Fibroblast of the conjunctiva (primary cell): ENCODE data around the gene VAV3.

ENCODE experiments used
- DNase-seq: peaks from one replicate; pipeline ENCODE4 v3.0.0-alpha.2; 2010; ENCODE audit warnings: low read depth

The VAV3 gene

DNA sequence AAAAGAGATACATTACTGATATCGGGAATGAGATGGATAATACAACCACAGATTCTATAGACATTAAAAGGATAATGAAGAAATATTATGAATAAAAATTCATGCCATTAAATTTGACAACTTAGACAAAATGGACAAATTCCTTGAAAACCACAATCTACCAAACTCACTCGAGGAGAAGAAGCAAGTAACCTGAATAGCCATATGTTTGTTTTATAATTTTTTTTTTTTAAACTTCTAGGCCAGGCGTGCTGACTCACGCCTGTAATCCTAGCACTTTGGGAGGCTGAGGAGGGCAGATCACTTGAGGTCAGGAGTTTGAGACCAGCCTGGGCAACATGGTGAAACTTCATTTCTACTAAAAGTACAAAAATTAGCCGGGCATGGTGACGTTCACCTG is 327.9 kb downstream of the VAV3 start:
- DNase-seq = no peak

DNA sequence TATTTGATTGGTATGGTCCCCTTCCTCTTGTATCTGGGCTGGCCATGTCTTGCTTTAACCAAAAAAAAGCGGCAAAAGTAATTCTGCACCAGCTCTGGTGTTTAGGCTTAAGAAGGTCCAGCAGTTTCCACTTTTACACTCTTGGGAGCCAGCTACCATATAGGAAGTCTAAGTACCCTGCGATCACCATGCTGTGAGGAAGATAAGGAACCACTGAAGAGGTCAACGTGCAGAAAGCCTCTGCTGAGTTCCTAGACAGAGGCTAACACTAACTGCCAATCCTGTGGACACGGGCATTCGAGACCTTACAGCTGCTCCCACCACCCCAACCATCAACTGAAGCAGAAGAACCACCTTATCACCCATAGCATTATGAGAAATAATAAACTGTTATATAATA is 331.4 kb downstream of the VAV3 start:
- DNase-seq = no peak

DNA sequence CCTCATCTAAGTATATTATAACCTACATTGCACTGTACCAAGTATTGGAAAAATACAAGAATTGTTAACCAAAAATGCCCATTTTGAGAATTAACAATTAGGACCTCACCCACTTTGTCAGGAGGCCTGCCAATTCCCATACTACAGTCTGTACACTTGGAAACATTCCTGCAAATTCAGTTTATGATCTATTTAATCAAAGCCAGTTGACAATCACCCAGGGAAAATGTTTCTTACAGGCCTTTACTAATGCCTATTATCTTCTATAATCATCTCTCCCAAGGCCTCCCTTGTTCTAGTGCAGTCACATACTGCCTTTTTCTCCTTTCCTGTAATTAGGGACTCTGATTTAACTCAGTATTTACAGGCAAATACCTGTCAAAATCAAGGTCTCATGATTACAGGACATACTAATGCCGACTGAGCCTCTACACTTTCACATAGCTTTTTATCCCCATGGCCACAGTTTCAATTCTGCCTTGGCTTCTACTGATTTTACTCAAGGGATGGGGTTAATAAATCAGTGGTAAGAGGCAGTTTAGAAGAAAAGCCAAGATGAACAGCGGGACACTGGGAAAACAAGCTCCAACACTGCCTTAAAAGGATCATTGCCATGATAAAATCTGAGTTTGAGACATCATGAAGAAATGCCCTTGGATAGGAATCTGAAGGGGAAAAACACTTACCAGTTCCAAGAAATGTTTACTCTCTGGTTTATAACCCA is 338.7 kb downstream of the VAV3 start:
- DNase-seq = no peak

DNA sequence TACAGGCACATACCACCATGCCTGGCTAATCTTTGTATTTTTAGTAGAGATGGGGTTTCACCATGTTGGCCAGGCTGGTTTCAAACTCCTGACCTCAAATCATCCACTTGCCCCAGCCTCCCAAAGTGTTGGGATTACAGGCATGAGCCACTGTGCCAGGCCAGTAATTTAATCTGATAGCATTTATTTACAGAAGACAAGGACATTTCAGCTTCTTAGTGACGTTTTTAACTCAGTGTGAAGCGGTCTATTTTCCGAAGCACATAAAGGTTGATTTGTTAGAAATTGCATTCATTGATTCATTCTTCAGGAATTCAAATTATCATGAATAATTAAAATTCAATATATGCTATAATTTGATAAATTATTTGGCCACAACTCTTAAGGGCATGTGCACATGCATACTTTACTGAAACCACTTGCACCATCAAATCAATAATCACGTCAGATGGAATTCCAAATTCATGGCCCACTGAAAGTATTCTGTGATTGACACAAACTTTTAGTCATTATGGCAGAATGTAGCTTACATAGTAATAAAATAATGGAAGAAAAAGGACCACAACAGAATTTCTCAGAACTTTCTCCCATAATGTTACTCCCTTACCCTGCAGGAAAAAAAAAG is 339.5 kb downstream of the VAV3 start:
- no peak for DNase-seq

DNA sequence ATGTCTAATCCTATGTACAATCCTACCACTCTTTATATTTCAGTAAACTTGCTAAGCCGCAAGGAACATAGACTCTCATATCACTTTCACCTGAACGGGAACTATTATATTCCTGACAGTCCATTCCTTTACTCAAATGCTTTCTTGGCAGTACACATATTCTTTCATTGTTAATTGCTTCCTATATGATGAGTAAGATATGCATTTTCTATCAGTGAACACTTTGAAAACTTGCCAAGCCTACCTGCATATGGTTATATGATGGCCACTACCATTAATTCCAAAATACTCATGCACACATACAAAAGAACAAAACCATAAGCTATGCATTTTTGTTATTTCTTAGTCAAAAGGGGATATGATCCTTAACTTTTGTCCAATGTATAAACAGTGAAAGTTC is 341.5 kb downstream of the VAV3 start:
- DNase-seq = no peak

DNA sequence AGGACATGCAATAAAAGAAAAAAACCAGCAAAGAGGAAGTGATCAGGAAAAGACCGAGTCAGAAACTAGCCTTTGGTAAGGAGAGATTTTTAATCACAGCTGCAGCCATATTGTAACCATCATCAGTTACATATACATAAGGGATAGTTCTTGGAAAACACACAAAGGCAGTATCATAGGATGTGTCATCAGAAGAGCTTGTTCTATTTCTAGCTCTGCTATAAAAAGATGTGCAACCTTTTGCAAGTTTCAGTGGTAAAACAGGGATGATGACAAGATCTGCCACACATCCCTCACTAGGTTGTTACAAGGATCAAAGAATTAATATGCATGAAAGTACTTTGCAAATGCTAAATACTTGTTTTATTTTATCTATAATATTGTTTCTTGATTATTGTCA is 342.0 kb downstream of the VAV3 start:
- no peak for DNase-seq

DNA sequence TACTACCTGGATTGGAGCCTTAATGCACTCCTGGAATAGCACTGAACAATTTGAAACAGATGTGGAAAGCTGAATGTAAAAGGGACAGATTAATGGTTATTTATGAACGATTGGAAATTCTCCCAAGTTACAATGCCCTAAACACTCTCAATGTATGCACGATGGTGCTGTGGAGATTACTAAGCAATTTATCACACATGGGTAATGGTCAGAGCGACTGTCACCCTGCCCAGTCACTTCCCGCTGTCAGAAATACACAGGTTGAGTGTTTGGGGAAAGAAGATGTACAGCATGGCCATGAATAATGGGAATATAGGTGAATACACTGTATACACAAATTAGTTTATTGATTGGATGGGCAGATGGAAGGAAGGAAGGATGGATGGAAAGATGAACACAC is 342.4 kb downstream of the VAV3 start:
- no peak for DNase-seq

DNA sequence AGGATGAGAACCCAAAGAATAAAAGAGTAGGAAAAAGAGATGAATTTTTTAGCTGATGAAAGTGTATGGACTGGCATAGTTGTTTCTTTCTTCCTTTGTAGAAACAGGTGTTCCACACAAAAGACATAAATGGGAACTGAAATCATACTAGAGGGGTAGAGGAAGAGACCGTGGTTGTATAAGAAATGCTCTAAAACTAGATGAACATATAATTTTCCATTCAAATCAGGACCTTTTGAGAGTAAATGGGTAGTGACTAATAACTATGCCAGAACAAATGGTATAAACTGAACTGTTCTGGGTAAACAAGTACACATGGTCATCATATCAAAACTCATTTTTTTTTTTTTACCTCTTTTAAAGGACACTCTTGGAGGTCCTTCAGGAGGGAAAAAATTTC is 344.2 kb downstream of the VAV3 start:
- no peak for DNase-seq

DNA sequence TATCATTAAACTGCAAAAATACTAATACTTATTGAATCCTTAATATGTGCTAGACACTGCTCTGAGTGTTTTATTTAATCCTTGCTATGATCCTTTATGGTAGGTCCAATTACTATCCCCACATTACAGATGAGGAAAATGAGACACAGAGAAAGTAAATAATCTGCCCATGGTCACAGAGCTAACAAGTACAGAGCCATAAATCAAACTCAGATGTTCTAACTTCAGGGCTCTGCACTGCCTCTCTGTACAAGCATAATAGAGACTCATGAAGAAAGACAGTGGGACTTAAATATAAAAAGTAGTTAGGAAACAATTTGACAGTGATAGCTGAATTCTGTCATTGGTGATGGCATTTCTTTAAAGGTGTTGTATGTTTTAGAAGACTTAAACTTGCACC is 346.4 kb downstream of the VAV3 start:
- no peak for DNase-seq

DNA sequence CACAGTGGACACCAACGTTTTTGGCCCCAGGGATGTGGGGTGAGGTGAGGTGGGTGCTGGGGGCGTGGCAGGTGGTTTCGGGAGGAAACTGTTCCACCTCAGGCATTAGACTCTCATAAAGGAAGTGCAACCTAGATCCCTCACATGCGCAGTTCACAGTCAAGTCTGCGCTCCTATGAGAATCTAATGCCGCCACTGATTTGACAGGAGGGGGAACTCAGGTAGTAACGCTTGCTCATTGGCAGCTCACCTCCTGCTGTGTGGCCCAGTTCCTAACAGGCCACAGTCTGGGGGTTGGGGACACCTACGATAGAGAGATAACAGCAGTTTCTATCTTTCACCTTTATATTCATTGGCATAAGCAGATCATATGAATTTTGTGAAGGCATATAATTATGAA is 347.1 kb downstream of the VAV3 start:
- DNase-seq = no peak

DNA sequence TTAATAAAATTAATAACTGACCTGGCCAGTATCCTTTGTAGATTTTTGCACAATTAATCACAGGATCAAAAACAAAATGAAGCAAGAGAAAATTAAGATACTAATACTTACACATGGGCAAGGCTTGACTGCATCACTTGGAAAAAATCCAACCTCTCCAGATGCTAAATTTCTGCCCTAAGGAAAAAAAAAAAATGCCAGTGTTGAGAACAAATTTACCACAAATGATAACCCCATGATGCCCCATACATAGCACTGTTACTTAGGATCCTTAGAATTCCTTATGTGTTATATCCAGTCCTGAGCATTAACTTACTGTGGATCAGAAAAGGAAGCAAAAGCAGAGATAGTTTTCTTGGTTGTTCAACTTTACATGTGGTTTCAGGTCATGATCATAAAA is 347.5 kb downstream of the VAV3 start:
- DNase-seq = no peak

DNA sequence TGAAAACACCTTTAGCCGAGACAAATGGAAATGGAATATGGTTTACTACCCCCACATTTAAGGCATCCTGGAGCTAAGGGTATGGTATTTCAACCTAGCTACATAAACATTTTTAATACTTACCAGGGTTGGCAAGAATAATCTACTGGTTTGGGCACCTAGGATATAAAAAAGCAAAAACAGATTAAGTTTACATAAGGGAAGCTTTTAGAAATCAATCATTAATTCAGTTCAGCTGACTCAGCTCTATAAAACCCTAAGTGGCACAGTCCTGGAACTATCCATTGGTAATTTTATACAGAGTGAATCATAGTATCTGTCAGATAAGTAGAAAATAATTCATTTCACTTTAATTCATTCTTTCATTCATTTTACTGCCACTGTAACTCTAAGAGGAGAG is 355.2 kb downstream of the VAV3 start:
- DNase-seq = no peak

DNA sequence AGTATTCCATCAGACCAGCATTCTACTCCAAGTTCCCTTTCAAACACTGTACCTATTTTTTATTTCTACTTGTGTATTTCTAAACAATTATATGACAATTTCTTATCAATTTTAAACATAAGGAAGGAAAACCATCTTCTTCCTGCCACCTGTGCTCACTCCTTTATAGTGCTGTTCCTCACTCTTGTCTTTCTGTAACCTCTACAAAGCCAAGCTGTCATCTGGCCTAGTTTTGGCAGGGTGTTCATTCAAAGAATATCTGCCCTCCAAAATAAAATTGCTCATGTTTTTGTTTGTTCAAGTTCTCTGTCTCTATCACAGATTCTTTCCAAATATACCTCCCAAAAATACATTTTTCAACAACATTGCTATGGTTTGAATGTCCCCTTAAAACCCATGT is 360.2 kb downstream of the VAV3 start:
- DNase-seq = no peak

DNA sequence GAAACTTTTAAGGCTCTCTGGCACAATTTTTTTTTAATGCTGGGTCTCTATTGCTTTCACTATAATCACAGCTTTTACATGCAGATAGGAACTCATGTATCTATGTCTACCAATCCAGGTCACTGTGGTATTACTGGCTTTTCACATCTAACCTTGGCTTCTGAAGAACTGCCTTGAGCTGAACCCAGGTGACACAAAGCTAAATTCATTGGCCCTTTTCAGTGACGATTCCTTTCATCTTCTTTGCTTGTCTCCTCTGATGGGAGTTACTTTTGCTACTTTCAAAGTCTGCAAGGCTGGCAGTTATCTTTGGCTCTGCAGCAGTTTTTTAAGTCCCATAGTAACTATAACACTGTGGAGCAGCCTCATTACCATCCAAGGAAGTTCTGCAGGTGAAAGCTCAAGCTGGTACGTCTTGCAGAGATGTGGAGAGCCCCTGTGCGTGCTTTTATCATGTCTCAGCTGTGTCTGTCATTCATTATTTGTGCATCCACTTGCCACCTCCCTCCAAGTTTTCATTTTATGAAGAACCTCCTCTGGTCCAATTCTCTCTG is 364.3 kb downstream of the VAV3 start:
- no peak for DNase-seq

DNA sequence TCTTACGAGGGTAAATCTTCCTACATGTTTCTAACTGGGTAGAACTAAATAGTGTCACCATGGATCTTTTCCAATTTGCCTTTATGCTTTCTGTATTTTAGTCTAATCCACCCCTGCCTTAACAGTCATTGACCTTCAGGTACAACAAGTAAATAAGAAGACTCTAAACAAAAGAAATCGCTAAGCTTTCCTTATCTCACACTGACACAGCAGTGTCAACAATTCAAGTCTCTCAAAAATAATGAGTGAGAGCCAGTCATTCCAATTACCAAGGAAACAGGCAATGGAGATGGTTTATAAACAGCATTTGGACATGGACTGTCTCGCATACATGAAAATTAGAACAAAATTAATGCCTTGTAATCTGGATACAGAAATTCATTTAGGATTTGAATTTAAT is 365.8 kb downstream of the VAV3 start:
- DNase-seq = no peak

DNA sequence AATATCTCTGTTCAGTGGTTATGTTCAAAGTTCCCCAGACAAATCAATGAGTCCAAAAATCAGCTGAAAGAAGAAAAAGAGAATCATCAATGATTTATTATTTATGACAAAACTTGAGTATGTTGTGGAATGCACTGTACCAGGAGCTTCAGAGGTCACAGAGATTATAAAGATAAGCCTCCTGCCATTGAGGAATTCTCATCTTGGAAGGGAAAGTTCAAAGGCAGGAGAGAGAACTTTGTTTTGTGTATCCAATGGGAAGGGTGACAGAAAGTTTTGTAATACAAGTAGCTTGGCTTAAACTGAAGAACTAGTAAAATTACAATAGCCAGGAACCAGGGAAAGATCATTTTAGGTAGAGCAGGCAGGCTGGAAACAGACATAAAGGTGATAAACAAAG is 367.7 kb downstream of the VAV3 start:
- DNase-seq = no peak

DNA sequence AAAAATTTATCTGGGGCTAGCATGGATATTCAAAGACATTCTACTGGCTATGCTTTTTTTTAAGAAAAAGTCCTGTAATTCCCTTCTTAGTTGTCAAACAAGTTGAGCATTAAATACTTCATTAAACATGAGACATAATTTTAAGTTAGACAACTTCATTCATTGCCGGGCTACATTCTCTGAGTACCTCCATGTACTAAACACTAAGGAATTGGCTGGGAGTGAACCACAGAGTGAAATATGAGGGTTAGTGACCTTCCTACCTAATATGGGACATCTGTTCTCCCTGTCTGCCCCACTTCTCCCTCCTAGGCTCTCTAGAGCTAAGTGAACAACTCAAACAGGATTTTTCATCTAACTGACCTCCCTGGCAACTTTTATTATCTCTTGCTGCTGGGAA is 370.4 kb downstream of the VAV3 start:
- DNase-seq = no peak

DNA sequence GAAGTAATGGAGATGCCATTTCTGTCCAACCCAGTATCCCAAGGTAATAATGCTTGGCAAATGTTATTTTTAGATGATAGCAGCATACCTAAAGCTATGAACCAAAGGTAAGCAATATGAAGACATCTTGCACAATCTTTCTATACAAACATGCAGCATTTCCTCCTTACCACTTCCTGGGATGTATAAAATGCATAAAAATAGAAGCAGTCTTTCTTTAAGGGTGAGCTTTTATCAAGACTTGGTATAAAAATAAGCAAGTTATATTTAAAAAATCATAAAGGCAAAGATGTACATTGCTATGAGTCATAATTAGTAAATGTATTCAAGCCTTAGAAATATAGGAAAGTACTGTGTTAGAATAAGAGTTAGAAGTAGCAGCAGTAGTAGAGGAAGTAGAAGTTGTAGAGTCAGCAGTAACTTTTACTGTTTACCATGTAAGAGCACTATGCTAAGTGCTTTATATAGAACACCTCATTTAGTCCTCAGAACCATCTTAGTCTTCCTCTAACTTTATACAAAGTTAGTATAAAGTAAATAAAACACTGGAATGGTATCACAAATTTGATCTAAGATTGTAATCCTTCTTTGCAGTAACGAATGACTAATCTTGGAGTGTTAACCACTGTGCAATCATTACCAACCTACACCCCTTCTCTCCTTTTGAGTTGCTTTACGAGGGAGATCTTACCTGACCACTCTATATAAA is 371.3 kb downstream of the VAV3 start:
- DNase-seq = no peak

DNA sequence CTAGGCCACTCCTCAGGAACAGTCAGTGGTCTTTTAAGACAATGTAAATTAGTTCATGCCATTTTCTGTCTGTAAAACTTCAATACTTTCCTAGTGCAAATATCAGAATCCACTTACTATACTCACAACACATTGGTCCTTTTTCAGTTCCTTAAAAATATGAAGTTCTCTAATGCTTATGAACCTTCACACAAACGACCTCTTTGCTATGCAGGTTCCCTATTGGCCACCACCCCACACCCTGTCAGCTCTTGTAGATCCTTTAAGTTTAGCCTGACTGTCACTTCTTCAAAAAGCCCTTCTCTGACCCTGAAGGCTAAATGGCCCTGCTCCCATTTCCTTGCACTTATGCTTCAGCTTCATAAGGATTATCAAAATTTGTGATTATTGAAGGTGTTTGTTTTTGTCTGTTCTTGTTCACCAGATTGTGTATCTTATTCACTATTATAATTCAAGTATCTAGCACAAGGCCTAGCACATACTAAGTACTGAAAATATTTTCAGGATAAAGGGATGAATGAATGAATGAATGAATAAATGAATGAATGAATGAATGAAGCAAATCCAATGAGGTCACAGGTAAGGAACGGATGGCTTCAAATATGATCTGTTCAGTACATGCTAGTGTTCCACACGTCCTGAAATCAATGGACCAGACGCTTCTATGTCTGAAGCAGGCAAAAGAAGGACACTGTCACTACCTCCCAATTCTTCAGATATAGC is 373.9 kb downstream of the VAV3 start:
- DNase-seq = no peak

DNA sequence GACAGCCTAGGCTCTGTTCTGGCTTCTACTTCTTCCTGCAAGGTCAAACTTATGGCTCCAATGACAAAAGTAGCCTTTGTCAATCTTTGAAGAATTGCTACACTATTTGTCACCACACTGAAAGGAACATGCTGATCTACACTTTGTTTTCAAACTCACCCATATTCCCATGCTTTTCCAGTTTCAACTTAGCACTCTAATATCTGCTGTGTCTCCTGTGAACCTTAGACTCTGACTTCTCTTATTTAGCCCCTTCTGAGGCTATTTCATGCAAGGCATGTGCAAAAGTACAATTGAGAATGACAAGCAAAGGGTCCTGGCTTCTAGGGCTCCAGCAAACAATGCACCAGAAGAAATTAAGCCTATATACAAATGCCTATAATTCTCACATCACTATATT is 374.9 kb downstream of the VAV3 start:
- no peak for DNase-seq

DNA sequence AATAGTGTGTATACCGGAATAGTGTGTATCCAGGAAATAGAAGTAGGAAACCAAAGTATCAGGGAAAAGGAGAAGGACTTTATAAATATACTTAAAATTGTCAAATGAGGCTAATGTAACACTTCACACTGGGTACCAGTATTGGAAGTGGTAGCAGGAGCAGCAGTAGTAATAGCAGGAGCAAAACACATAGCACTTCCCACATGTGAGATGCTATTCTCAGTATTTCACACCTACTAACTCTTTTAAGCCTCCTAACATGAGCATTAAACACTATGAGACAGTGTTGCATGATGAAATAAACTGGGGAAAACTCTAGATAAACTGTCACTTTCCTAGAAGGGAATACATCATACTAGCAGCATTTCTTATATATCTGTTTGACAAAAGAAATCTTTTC is 376.7 kb downstream of the VAV3 start:
- DNase-seq = no peak

DNA sequence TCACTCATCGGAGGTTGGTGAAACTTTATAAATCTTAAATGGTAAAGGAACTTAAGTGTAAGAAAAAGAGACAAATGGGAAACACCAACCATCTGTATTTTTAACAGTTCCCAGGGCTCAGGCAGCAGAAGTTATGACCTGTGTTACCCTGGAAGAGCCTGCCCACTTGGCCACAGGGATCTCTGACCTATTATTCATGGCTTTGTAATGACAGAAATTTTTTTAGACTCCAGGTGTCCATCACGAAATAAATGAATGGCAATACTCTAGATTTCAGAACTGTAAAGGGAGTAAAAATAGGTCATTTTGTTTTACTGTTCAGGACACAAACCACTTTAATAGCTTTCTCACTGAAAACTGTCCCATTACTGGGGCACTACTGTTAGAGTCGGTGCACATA is 389.8 kb downstream of the VAV3 start:
- DNase-seq = no peak

DNA sequence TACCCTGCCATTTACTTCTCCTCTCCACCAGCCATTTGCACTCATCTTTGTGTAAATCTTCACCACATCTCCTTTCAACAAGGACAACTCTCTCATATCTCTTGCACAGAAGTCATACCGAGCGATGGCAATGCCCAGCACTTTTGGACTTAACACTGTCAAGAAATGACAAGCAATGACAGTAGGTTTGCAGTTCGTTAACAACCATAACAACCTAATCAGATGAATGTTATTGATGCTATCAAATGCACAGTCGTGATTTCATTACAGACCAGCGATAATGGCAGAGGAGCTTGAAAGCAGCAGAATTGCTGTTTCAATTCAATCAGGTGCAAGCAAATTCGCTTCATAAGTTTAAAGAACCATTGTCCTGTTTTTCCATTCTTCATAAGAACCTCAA is 390.9 kb downstream of the VAV3 start:
- no peak for DNase-seq
